Cardiac fibroblast (primary cell): ENCODE data around the gene NXPH2.

ENCODE experiments used
- DNase-seq, 2 donors: peaks; one replicate each; pipeline versions ENCODE4 v3.0.0 to v3.0.0-alpha.2; 2010; ENCODE audit warnings: low read depth in 2 of 2
- H3K4me3 ChIP-seq, 2 donors: replicated peaks in 1 of 2; 1 replicate in 1 of 2; 2 replicates in 1 of 2; pipeline ENCODE4 v1.5.1; 2011; ENCODE audit warnings: low read depth in 2 of 2, low read length in 2 of 2, mild to moderate bottlenecking in 2 of 2, moderate library complexity in 1 of 2
- CTCF ChIP-seq: IDR thresholded peaks from one replicate; pipeline ENCODE4 v1.5.1; 2011; ENCODE audit warnings: low read depth, mild to moderate bottlenecking, low read length, inconsistent platforms

The NXPH2 gene

GRCh38 chr2:138724729-138725459, 55.3 kb downstream of the NXPH2 start:
- no peak overlapping the region for H3K4me3 ChIP-seq
- no peak for DNase-seq
- TF ChIP-seq CTCF = no peak

- DNase-seq = no peak
- TF ChIP-seq CTCF = no peak
Measured at GRCh38 chr2:138724327-138724726, 55.9 kb downstream of the NXPH2 start.

GRCh38 chr2:138723196-138723987, 56.8 kb downstream of the NXPH2 start:
- DNase-seq = no peak
- H3K4me3 ChIP-seq = no peak overlapping the region
- no peak for TF ChIP-seq CTCF

More at GRCh38 chr2:138724327-138724726, 55.9 kb downstream of the NXPH2 start:
- no peak overlapping the region for H3K4me3 ChIP-seq

GRCh38 chr2:138722316-138722715, 57.9 kb downstream of the NXPH2 start:
- no peak for DNase-seq
- H3K4me3 ChIP-seq = no peak overlapping the region
- TF ChIP-seq CTCF = no peak

- DNase-seq = no peak
- H3K4me3 ChIP-seq = no peak overlapping the region
- no peak for TF ChIP-seq CTCF
Measured at GRCh38 chr2:138720035-138720838, 60.0 kb downstream of the NXPH2 start.

GRCh38 chr2:138718405-138718804, 61.8 kb downstream of the NXPH2 start:
- H3K4me3 ChIP-seq = no peak overlapping the region
- DNase-seq = no peak
- no peak for TF ChIP-seq CTCF
